G401.6 (cell line): Measurements from ENCODE around the gene PHPT1.
A peak's percentile ranks its signal among the peaks of the same experiment; 100 is the strongest.
"Not testable (repeated sequence)": the region's sequence is repeated elsewhere in the genome, so short reads cannot be mapped to it uniquely, and the experiment has no call there.

Experiments
- FAIRE-seq: peaks from 2 replicates; lab custom pipeline; 2012; peaks lifted over from hg19 to GRCh38; lab: Jason Lieb, UNC

The PHPT1 gene

DNA sequence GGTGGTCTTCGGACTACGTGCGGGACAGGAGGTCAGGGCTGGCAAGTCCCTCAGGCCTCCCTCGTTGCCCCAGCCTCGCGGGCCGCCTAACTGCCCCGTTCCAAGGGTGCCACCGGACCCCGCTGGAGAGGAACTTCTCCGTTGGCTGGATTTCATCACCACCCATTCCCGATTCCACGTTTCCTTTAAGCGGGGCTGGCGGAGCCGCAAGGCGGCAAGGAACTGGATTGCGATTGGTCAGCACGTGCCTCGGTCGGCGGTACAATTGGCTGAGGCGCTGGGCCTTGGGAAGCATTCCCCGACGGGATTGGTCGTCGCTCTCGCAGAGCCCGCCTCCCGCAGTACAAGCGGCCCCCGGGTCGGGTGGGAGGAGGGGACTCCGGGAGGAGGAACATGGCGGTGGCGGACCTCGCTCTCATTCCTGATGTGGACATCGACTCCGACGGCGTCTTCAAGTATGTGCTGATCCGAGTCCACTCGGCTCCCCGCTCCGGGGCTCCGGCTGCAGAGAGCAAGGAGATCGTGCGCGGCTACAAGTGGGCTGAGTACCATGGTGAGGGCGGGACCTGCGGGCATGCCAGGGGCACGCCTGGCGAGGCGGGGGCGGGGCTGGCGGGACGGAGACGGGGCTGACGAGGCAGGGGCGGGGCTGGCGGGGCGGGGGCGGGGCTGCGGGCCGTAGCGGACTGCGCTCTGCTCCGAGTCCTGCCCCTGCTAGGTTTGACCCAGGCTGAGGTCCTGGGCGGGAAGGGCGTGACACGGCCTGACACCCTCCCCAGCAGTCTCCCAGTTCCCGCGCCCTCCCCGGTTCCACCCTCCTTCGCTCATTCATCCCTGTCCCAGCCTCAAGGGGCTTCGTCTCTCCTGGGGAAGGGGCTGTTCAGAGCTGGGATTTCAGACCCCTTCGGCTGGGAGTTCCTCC is at the start of gene PHPT1:
Gene PHPT1, plus strand, starts transcription at position 372 of the 922 bp plus-strand sequence. Its CDS starts 22 bp downstream, at position 394.
- peak; percentile 99 for FAIRE-seq

DNA sequence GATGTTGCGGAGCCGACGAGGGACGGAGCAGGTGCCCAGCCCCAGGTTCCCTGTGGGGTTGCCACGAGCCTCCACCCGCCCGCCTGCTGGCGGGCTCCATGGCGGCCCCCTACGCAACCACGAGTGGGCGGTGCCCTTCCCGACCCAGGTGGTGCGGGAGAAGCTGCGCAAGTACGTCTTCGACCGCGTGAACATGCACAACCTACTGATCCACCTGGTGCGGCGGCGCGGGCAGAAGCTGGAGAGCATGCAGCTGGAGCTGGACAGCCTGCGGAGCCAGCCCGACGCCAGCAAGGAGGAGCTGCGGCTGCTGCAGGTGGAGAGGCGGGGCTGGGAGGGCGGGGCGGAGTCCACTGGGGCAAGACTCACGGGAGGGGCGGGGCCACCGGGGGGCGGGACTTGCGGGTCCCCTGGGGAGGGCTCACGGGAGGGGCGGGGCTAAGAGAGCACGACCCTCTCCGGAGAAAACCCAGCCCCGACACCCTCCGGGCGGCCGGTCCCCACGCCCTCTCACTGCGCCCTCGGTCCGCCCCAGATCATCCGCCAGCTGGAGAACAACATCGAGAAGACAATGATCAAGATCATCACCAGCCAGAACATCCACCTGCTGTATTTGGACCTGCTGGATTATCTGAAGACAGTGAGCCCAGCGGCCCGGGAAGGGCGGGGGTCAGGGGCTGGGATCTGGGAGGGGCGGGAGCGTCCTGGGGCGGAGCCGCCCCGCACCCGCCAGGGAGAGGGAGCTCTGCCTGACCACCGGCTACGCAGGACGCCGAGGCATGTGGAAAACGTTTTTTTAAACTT is 49.2 kb upstream of the PHPT1 start:
- FAIRE-seq, result no peak

DNA sequence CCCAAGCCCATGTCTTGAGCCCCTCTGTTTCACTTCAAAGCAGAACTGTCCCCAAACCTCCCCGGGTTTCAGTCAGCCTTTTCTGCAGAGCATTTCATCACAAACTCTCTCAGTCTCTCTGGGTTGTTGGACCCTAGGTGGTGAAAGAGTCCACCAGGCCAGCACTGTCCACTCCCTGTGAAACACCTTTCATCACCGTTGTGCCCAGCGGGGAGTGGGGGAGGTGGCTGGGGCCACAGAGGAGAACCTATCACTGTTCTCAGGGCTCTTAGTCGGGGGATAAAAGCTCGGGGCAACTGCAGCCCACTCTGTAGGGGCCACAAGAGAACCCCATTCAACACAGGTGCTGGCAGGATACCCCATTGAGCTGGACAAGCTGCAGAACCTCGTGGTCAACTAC is 46.9 kb upstream of the PHPT1 start:
- no peak for FAIRE-seq

DNA sequence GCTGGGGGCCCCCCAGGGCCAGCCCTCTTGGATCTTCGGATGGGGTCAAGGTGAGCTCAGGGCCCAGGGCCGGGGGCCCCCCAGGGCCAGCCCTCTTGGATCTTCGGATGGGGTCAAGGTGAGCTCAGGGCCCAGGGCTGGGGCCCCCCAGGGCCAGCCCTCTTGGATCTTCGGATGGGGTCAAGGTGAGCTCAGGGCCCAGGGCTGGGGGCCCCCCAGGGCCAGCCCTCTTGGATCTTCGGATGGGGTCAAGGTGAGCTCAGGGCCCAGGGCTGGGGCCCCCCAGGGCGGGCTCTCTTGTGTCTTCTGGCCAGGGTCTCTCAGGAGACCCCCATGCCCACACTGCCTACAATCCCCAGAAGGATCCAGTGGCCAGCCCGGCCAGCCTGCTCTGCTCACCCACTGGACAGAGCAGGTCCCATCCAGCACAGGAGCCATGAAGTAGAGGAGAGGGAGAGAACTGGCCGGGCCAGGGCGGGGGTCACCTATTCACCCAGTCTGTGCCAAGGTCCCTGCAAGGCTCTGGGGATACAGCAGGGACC is 46.1 kb upstream of the PHPT1 start:
- not testable (repeated sequence) for FAIRE-seq

DNA sequence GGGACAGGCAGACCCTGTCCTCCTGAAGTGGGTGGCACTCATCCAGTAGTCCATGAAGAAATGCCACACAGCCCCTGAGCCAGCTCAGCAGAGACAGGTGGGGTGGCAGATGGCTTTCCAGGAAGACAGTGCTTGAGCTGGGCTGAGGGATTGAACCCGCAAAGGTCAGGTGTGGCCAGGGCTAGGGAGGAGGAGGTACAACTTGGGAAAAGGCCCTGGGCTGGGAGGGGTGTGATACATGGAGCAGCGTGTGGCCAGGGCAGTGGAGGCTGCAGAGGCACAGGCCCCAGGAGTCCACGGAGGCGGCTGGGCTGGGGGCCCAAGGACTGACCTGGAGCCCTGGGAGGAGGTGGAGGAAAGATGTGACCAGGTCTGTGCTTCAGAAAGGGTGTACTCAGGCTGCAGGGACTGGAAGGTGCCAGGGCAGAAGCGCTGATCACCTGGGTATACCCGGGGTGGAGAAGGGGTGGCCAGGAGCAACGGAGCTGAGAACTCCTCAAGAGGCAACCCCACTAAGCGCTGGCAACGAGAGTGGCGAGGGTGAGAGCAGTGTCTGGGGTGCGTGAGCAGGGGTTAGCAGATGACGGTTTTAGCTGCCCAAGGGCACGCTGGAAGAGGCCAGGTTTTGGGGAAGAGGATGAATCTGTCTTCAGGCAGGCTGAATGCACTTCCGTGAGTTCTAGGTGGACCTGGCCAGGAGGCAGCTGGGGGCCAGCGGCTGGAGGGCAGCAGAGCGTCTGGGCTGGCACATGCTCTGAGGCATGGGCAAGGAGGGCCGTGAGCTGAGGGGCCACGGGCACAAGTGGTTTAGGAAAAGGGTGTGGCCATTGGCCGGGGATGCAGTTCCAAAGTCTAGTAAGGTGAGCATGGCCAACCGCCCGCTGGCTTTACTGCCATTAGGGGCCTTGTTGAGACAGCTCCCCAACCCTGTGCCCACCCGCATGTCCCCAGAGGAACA is 45.4 kb upstream of the PHPT1 start:
- FAIRE-seq, result no peak

DNA sequence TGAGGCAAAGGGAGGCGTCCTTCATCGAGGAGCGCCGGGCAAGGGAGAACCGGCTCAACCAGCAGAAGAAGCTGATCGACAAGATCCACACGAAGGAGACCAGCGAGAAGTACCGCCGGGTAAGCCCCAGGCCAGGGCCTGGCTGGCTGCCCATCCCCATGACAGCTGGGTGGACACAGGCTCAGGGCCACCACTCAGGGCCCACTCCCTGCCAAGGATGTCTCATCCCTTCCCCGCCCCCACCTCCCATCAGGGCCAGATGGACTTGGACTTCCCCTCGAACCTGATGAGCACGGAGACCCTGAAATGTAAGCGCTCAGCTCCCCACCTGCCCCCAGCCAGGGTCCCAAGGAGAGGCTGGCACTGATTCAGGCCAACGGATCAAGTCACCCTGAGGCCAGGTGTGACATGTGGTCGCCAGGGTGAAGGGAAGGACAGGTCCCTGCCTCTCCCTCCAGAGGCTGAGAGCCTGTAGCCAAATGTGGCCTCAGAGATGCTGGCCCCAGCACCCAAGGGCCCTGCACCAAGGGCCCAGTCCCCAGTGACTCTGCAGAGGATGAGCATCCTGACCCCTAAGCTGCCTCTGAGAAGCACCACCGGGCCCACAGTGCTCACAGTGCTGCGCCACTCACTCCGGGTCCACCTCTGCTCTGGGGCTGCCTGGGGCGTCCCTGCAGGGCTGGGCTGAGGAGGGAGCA is 44.6 kb upstream of the PHPT1 start:
- no peak for FAIRE-seq

DNA sequence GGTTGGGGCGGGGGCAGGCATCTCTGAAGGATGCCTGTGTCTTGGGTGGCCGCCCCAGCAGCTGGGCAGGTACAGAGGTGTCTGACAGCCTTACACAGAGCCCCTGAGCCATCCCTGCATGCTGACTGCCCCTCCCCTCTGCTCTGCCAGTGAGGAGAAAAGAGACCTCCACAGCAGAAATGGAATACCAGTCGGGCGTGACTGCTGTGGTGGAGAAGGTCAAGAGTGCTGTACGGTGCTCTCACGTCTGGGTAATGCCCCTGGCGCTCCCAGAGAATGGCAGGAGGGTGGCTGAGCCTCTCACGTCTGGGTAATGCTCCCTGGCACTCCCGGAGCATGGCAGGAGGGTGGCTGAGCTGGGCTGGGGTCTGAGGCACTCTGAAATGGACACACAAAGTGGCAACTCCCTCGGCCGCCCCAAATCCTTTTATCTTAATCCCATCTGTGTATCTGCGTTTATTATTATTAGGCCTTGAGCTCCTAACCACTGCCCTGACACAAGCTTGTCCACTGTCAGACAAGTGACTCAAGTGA is 43.9 kb upstream of the PHPT1 start:
- FAIRE-seq, result no peak

DNA sequence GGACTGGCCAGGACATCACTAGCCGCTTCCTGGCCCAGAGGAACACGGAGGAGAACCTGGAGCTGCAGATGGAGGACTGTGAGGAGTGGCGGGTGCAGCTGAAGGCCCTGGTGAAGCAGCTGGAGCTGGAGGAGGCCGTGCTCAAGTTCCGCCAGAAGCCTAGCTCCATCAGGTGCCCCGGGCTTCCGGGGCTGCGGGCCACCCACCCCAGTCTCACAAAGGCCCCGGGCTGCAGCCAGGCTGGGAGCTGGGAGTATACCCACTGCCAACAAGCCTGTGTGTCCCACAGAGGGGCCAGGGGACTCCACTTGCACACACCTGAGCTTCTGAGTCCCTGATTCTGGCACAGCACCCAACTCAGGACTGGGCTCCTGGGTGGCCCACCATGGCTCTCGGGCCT is 43.1 kb upstream of the PHPT1 start:
- no peak for FAIRE-seq

DNA sequence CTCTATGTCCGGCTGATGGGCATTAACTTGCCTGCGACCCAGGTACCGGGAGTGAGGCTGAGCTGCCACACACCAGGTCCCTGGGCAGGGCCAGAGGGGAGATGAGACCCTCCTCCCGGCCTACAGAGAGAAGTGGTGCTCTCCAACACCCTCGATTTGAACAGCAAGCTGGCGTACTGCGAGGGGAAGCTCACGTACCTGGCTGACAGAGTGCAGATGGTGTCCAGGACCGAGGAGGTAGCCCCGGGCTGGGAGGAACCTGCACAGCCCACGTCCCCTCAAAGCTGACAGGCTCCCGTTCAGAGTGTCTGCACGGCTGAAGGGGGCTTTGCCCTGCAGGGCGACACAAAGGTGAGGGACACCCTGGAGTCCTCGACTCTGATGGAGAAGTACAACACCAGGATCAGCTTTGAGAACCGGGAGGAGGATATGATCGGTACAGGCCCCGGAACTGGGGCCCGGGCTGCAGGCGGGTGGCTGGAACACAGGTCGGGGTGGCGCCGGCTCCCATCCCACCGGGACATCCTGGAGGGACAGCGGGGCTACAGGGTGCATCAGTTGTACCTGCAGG is 42.5 kb upstream of the PHPT1 start:
- no peak for FAIRE-seq

DNA sequence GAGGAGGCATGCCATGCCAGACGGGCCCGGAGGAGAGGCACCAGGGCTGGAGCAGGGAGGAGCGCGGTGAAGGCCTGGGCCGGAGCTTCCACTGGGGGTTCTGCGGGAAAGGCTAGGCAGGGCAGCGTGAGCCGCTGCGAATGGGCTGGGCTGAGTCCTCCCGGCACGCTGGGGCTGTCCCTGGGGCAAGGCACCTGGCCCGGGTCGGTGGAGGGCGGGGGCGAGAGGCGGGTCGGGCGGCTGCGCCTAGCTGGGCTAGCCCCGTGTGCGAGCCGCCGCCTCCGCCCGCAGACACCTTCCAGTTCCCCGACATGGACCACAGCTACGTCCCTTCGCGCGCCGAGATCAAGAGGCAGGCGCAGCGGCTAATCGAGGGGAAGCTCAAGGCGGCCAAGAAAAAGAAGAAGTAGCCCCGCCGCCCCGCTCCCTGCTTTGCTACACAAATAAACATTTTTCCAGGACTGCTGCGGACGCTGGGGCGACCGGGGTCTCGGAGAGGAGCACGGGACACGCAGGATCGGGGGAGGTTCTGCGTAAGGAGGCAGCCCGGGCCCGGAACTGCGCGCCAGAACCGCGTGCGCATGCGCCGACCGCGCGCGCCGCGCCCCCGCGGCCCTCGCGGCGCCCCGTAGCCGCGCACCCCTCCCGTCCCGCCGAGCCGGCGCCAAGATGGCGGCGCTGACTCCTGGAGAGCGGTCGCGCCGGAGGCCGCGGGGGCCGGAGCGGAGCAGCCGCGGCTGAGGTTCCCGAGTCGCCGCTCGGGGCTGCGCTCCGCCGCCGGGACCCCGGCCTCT is 41.7 kb upstream of the PHPT1 start, which contains the start of gene RABL6:
Gene RABL6, plus strand, starts transcription at position 668 of the 794 bp plus-strand sequence. CDS start 249 bp downstream, outside the sequence.
- no peak for FAIRE-seq

DNA sequence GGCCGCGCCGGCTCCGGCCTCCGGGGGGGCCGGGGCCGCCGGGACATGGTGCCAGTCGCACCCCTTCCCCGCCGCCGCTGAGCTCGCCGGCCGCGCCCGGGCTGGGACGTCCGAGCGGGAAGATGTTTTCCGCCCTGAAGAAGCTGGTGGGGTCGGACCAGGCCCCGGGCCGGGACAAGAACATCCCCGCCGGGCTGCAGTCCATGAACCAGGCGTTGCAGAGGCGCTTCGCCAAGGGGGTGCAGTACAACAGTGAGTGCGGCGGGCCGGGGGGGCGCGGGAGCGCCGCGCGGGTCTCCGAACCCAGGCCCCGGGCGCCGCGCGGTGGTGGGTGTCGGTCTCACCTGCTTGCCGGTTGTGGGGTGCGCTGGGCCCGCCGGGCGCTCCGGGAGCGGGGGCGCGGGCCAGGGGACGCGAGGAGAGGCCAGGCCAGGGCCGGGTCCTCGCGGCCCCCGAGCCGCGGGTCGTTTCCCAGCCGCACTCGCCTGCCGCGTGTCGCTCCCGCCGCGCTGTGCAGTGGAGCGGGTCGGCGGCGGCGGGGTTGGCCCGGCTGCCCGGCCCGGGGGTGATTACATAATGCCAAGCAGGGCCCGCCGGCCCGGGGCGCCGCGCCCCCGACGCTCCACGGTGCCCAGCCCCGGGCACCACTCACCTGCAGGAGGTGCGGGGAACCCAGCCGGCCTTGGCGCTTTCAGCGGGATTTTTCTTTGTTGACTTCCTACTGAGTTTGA is 41.0 kb upstream of the PHPT1 start:
- no peak for FAIRE-seq

DNA sequence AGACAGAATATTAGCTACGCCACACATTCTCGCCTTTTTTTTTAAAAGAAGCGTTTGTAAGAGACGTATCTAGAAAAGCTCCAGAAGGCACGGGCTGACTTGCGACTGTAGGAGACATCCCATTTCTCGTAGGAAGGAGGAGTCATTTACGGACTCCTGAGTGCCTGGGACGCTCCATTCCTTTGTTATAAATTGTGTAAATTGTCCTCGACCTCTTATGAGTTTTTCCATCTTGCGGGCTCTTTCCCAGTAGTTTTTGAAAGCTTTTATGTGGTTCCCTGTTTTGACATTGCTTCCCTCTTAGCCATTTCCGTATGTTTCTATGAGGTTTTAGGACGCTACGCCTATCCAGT is 40.4 kb upstream of the PHPT1 start:
- no peak for FAIRE-seq

DNA sequence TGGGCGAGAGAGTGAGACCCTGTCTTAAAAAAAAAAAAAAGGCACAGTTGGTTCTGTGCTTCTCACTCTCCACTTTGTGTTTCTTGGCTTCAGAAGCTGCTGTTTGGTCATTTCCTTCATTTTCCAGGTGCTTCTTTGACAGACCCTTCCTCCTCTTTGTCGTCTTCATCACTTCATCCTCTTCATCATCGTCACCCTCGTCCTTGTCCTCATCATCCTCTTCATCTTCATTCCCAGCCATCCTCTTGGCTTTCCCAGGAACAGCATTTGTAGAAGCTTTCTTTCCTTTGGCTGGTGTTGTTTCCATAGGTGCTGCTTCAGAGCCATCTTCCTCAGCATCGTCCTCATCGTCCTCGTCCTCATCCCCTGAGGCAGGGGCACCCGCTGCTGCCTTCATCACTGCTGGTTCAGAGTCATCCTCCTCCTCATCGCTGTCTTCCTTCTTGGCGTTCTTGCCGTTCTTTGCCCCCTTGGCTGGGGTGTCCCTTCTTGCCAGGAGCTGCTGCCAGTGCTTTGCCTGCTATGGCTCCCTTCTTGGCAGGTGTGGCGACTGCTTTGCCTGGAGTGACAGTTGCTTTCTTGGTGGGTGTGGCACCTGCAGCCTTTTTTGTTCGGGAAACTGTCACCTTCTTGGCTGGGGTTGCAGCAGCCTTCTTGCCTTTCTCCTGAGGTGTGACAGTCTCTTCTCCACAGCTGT is 34.3 kb upstream of the PHPT1 start:
- no peak for FAIRE-seq

DNA sequence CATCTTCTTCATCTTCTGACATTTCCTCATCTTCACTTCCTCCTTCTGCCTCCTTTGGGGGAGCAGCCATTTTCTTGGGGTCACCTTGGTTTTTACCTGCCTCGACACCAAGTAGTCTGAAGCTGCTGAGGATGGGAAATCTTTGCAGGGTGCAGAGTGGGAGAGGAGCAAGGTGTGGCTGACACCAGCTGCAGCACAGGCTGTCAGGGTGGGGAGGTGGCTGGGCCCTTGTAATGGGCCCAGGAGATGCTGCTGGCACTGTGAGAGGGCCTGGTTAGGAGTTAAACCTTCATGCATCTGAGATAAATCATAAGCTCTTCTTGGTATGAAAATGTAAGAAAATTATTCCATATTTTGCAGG is 33.8 kb upstream of the PHPT1 start:
- FAIRE-seq, result no peak

DNA sequence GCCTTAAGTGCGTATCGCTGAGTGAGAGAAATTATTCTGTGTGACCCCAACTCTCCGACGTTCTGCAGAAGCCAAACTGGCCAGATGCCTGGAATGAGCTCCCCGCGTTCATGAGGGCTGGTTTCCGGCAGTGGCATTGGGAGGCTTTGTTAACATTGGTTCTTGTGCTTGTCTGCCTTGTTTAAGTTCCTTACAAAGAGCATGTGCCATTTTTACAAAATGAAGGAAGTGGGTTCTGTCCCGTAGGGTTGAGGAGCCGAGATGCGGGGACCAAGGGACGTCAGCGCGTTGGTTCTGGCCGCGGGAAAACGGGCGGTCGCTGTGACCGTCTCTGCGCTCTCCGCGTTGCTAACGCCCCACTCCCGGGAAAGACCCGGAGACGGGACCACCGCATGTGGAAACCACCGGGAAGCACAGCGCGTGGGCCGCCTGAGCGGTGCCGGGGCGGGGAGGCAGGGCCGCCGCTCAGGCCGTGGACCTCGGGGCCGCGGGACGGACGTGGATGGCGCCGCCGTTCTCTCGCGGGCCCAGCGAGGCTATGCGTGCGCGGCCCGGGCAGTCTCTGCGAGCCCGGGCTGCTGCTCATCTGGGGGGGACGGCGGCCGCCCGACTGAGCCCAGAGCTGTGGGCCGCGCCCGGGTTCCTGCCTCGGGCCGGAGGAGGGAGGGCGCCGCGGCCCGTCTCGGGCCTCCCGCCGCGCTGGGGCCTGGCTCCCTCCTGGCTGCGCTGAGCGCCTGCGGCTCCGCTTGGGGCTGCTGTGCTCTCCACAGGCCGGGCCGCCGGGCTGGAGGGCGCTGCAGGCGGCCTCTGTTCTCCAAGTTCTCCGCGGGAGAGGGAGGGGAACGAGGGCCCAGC is 28.0 kb upstream of the PHPT1 start:
- FAIRE-seq, result no peak

DNA sequence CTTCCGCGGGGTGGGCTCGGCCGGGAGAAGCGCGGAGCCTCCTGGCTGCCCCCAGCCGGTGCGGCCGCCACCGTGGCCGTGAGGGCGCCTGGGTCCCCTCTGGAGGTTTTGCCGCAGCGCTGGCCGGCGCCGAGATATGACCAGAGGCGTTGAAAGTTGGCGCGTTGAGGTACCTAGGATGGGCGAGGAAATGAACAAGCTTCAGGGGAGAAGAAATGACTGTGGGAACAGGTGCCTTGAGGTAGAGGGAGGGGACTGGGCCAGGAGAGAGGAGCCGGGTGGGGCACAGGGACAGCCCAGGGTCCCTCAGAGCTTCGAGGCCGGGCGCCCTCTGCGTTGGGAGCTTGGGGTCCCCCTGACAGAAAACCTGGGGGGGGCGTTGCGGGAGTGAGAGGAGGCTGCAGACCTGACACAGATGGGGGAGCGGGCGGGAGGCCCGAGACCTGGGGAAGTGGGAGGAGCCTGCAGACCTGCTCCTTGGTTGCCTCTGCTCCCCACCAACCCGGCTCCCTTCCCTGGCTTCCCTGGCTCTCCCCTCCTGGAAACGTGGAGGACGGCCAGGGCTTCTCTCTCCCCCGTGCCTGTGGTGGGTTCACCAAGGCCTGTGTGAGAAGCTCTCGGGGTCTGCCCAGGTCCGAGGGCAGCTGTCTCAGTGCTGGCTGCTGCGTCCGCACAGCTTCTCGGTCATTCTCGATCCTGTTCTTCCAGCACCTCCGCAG is 27.2 kb upstream of the PHPT1 start:
- no peak for FAIRE-seq
